Hepatocyte (in vitro differentiated cells): Measurements from ENCODE around the gene KCNQ5. TPM values are rescaled to one million over a fixed set of nuclear protein-coding genes. Genes with fewer than 3 reads are reported as not detected.
A peak's percentile ranks its signal among the peaks of the same experiment; 100 is the strongest.

Experiments
- DNase-seq: peaks from one replicate; pipeline ENCODE4 v3.0.0-alpha.2; 2016; ENCODE audit warnings: low spot score
- H2AFZ ChIP-seq: fragments of 200-600 bp; sonication (generic); 2 replicates; pipeline ENCODE4 v1.6.0; 2016; ENCODE audit warnings: antibody characterized with exemption, mild to moderate bottlenecking
- H3K27ac ChIP-seq: fragments of 200-600 bp; sonication (generic); 2 replicates; pipeline ENCODE4 v1.5.1; 2016; ENCODE audit warnings: mild to moderate bottlenecking
- H3K27me3 ChIP-seq: fragments of 200-600 bp; sonication (generic); 2 replicates; pipeline ENCODE4 v1.6.1; 2016
- H3K36me3 ChIP-seq: fragments of 200-600 bp; sonication (generic); replicated peaks from 2 replicates; pipeline ENCODE4 v1.5.1; 2016; ENCODE audit warnings: low read depth; ENCODE audit not compliant: insufficient read depth
- H3K4me1 ChIP-seq: fragments of 200-600 bp; sonication (generic); 2 replicates; pipeline ENCODE4 v1.5.1; 2016; ENCODE audit warnings: mild to moderate bottlenecking, moderate library complexity; ENCODE audit not compliant: insufficient read depth
- H3K4me2 ChIP-seq: fragments of 200-600 bp; sonication (generic); 2 replicates; pipeline ENCODE4 v1.6.0; 2016
- H3K4me3 ChIP-seq: fragments of 200-600 bp; sonication (generic); 2 replicates; pipeline ENCODE4 v1.5.1; 2016; ENCODE audit warnings: mild to moderate bottlenecking
- H3K79me2 ChIP-seq: fragments of 200-600 bp; sonication (generic); 2 replicates; pipeline ENCODE4 v1.6.0; 2017; ENCODE audit warnings: mild to moderate bottlenecking
- H3K9me2 ChIP-seq: fragments of 200-600 bp; sonication (generic); replicated peaks from 2 replicates; pipeline ENCODE4 v1.6.0; 2017; ENCODE audit warnings: mild to moderate bottlenecking; ENCODE audit not compliant: insufficient read depth
- H3K9me3 ChIP-seq: fragments of 200-600 bp; sonication (generic); 2 replicates; pipeline ENCODE4 v1.5.1; 2016; ENCODE audit warnings: low read depth, mild to moderate bottlenecking
- H4K20me1 ChIP-seq: fragments of 200-600 bp; sonication (generic); 2 replicates; pipeline ENCODE4 v1.6.0; 2016; ENCODE audit warnings: mild to moderate bottlenecking; ENCODE audit not compliant: insufficient read depth, poor library complexity, severe bottlenecking
- CTCF ChIP-seq: fragments of 200-600 bp; sonication (generic); IDR thresholded peaks from 2 replicates; pipeline ENCODE4 v1.5.1; 2016; ENCODE audit warnings: antibody characterized with exemption, mild to moderate bottlenecking; ENCODE audit not compliant: poor library complexity
- EZH2 ChIP-seq: fragments of 200-600 bp; sonication (generic); IDR thresholded peaks from 2 replicates; pipeline ENCODE4 v1.6.1; 2016; ENCODE audit warnings: antibody characterized with exemption, mild to moderate bottlenecking, borderline replicate concordance
- EZH2phosphoT487 ChIP-seq: fragments of 200-600 bp; sonication (generic); IDR thresholded peaks from one replicate; pipeline ENCODE4 v1.6.1; 2018; ENCODE audit warnings: antibody characterized with exemption, mild to moderate bottlenecking, low read depth, moderate library complexity; ENCODE audit not compliant: unreplicated experiment, severe bottlenecking
- WGBS: methylation state at CpG from one replicate; pipeline ENCODE4 v1.1.6; 2016; ENCODE audit warnings: low lambda C conversion rate; ENCODE audit errors: missing lambda C conversion rate; 5-methylcytosine and 5-hydroxymethylcytosine counted together
- polyA plus RNA-seq: library from polyadenylated mRNA; unstranded; fragments of >200 nt; fragmentation: Nextera tagmentation; extraction: Ambion mirVana; gene quantifications from 2 replicates; pipeline ENCODE4 v1.2.1, GENCODE V29; 2016
- total RNA-seq: library from RNA; depleted of rRNA; stranded (reverse); fragments of >200 nt; gene quantifications from 2 replicates; pipeline ENCODE4 v1.2.3, GENCODE V29; 2014

KCNQ5 gene
- total and polyA plus RNA-seq, 2 experiments from 2014 or later: 1.6 to 2.0 TPM

- H3K9me2 ChIP-seq: no peaks in the 10 kb centered on the region
- H3K4me3 ChIP-seq: no peak overlapping the region
- H3K27me3 ChIP-seq: no peaks in the 10 kb centered on the region
- no peaks in the 10 kb centered on the region for H4K20me1 ChIP-seq
- no peaks in the 10 kb centered on the region for H3K9me3 ChIP-seq
- no peak for TF ChIP-seq EZH2
- no peak for TF ChIP-seq CTCF
- TF ChIP-seq EZH2phosphoT487: no peak
- H3K4me2 ChIP-seq: no peak overlapping the region
- no peak overlapping the region for H2AFZ ChIP-seq
- peak overlapping the region; percentile 39 for H3K27ac ChIP-seq
- peaks cover 4% of the 10 kb centered on the region for H3K4me1 ChIP-seq
- WGBS: 24% methylated on average over 1 of the region's 1 CpG
- H3K79me2 ChIP-seq: no peaks in the 10 kb centered on the region
- H3K36me3 ChIP-seq: no peaks in the 10 kb centered on the region
- no peak for DNase-seq
Measured at GRCh38 chr6:72783666-72784065, 161.8 kb downstream of the KCNQ5 start.

DNA sequence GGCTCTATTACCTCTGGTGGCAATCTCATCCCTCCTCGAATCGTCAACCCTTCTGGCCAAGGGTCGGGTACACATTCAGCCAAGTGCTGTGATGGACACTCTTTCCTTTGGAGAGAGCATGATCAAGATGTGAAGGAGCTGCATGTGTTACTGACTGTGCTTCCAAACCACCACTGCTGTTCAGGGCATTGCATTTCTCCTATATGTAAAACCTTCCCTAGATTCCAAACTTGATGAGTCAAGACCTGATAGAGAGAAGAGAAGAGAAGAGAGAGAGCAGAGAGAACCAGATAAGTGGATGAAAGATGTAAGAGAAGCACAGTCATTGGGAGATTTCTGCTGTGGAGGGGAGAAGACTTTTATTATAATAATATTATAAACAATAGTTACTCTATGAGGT lies 162.2 kb downstream of the KCNQ5 start:
- Histone ChIP-seq H3K9me3 (no peaks in the 10 kb centered on the region), H3K79me2 (no peaks in the 10 kb centered on the region), H3K4me2 (no peak overlapping the region), H3K36me3 (no peaks in the 10 kb centered on the region), H3K27me3 (no peaks in the 10 kb centered on the region), H3K27ac (peak overlapping the region; percentile 39), H3K9me2 (no peaks in the 10 kb centered on the region), H3K4me1 (peaks cover 4% of the 10 kb centered on the region), H4K20me1 (no peaks in the 10 kb centered on the region), H2AFZ (no peak overlapping the region), H3K4me3 (no peak overlapping the region)
- DNase-seq: no peak
- 90% methylated on average over 3 of the region's 3 CpGs for WGBS
- no peak for TF ChIP-seq EZH2phosphoT487
- TF ChIP-seq EZH2: no peak
- TF ChIP-seq CTCF: no peak

DNA sequence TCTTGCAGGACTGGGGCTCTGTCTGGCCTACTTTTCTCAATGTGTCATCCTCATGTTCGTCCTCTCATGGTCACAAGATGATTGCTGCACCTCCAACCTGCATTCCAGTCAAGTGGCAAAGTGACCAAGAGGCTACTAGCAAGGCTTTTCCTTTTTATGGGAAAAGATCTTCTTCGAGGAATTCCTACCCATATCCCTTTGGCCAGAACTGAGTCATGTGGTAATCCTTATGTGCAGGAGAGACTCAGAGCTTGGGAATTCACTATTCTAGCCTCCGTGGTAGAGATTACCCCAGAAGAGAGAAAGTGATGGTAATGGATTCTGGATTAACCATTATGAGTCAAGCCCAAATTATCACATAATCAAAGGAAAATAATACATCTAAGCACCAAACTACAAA lies 162.7 kb downstream of the KCNQ5 start:
- WGBS: 71% methylated on average over 3 of the region's 3 CpGs
- H2AFZ ChIP-seq: no peak overlapping the region
- no peaks in the 10 kb centered on the region for H3K9me2 ChIP-seq
- H3K4me1 ChIP-seq: peaks cover 4% of the 10 kb centered on the region
- H3K4me2 ChIP-seq: no peak overlapping the region
- H3K27ac ChIP-seq: no peak overlapping the region
- no peaks in the 10 kb centered on the region for H3K36me3 ChIP-seq
- H3K27me3 ChIP-seq: no peaks in the 10 kb centered on the region
- DNase-seq: no peak
- no peak for TF ChIP-seq CTCF
- TF ChIP-seq EZH2: no peak
- TF ChIP-seq EZH2phosphoT487: no peak
- H3K79me2 ChIP-seq: no peaks in the 10 kb centered on the region
- no peaks in the 10 kb centered on the region for H4K20me1 ChIP-seq
- no peaks in the 10 kb centered on the region for H3K9me3 ChIP-seq
- H3K4me3 ChIP-seq: no peak overlapping the region

GRCh38 chr6:72787391-72788031 lies 165.6 kb downstream of the KCNQ5 start:
- DNase-seq: peak; percentile 33
- WGBS: 45% methylated on average over 2 of the region's 2 CpGs

More at GRCh38 chr6:72787391-72788031, 165.6 kb downstream of the KCNQ5 start:
- Histone ChIP-seq H3K27me3 (no peaks in the 10 kb centered on the region), H3K79me2 (no peaks in the 10 kb centered on the region), H3K36me3 (no peaks in the 10 kb centered on the region), H3K4me2 (no peak overlapping the region), H3K4me3 (no peak overlapping the region), H4K20me1 (no peaks in the 10 kb centered on the region), H3K27ac (peak overlapping the region; percentile 18), H2AFZ (no peak overlapping the region), H3K9me2 (no peaks in the 10 kb centered on the region), H3K4me1 (peaks cover 4% of the 10 kb centered on the region), H3K9me3 (no peaks in the 10 kb centered on the region)
- TF ChIP-seq EZH2: no peak
- TF ChIP-seq CTCF: no peak
- no peak for TF ChIP-seq EZH2phosphoT487
